ENCODE results near the gene U2AF2.

Gene U2AF2

DNA sequence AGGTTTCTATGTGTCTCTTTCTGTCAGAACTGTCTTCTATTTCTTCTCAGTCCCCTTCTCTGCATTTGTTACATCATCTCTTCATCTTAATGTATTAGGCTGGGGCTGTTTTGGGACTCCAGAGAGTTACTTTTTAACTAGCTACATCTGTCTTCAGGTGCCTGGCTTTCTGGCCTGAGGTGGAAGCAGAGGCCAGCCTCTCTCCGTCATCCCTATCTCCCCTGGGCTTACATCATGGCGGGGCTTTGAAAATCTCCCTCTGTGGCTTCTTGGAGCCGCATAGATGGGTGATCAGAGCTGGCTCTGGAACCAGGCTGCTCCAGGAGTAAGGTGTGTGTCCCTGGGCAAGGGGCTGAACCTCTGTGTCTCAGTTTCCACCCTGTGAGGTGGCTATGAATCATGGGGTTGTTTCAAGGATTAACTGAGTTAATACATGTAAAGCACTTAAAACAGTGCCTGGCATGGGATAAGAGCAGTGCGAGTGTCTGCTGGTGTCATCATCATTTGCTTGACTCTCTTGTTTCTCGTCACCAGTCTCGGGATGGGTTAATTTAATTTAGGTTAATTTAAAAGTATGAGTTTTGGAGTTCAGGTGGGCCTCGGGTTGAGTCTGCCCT lies 22.2 kb downstream of the U2AF2 start:
- no peak for DNase-seq

DNA sequence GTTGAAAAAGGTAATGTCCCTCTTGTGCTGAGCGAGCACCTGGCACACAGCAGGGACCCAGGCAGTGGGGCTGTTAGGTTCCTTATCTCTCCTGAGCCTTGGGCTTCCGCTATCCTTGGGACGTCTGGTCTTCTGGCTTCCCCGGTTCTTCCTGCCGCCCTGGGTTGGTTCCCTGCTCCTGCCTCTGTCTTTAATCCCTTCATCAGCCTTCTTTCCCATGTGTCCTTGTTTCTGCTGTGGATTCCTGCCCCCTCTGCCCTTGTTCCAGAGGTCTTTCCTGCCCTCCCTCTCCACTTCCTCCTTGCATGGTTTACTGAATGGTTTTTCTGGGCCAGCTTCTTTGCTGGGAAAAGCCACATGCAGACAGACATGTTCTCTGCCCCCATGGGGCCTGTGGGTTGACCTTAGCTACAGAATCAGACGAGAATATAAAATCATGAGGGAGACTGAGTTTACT lies 22.8 kb downstream of the U2AF2 start:
- DNase-seq: no peak

DNA sequence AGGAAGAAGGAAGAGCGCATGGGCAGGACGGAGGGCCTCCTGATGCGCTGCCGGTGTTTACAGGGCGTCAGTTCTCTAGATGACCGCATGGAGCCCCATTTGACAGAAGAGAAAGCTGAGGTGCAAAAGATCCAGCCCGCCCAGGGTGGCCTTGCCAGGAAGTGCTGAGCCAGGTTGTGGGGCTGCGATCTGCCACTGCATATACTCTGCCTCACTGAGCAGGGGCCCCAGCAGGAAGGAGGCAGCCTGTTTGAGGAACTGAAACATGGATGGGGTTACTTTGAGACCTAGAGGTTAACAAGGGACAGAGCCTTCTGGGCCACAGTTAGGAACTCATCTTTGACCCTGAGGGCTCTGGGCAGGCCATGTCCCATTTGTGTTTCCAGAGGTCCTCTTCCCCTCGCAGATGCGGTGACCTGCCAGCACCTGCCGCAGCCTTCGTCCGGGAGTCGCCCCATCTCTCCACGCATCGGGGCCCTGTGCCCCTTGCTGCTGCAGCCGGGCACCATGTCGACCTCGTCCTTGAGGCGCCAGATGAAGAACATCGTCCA lies 23.4 kb downstream of the U2AF2 start:
- DNase-seq: no peak

DNA sequence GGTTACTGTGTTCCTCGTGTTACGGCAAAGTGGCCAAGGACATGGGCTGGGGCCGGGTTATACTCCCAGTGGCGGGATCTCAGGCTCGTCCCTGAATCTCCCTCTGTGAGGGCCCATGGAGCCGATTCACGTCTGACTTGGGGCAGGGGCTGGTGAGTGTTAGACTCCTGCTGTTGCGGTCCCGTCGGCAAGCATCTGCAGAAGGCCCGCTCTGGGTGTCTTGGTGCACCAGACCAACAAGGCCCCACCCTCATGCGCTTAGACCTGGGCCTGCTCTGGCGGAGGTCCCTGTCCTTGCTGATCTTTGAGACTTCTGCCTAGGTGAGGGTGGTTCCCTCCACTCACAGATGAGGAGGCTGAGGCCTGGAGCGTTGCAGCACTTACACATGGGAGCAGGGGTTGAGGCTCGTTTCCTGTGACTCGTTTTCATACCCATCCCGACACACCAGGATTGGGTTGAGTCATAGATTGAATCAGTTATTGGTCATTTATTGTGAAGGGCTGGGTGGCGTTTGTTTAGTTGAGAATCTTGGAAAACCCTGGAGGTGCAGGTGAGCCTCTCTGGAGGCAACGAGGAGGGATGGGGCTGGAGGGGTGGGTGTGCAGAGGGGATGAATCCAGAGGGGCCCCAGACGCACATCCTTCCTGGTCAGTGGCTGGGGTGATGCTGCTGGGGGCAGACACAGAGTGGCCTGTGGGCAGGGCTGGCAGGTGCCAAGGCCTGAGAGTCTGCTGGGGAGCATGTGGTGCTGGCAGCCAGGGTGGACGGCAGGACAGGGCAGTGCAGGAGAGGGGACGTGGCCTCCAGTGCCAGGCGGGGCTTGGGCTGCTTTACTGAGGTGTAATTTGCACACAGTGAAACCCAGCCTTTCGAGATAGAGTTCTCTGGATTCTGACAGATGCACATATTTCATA lies 24.8 kb downstream of the U2AF2 start:
- no peak for DNase-seq

DNA sequence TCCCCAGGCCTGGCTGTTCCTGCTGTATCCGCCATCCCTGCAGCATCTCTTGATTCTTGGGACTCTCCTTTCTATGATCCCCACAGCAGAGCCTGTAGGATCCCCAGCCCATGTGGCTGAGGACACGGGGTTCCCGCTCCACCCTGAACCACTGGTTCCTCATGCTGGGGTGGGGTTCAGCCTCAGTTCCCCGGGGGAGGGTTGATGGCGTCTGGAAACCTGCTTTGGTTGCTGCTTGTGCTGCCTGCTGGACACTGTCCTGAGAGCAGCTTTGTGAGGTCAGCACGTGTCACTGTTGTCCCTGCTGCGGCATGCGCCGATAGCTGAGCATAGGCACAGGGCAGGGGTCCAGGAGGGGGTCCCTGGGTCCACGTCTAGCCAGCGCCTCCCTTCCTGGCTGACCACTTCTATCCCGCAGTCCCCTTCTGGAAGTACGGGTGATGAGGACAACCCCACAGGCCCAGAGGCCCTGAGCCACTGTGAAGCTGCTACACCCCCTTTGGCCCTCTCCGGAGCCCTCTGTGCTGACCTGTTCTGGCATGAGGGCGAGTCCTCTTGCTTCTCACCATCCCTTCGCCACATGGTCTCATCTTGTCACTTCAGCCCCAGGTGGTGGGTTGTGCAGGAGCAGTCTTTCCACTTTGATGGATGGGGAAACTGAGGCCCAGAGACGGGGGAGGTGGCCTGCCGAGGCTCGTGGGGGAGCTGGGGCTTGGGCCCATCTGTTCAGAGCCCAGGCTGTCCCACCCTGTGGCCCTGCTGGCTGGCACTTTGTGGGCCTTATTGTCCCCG lies 25.7 kb downstream of the U2AF2 start:
- no peak for DNase-seq

DNA sequence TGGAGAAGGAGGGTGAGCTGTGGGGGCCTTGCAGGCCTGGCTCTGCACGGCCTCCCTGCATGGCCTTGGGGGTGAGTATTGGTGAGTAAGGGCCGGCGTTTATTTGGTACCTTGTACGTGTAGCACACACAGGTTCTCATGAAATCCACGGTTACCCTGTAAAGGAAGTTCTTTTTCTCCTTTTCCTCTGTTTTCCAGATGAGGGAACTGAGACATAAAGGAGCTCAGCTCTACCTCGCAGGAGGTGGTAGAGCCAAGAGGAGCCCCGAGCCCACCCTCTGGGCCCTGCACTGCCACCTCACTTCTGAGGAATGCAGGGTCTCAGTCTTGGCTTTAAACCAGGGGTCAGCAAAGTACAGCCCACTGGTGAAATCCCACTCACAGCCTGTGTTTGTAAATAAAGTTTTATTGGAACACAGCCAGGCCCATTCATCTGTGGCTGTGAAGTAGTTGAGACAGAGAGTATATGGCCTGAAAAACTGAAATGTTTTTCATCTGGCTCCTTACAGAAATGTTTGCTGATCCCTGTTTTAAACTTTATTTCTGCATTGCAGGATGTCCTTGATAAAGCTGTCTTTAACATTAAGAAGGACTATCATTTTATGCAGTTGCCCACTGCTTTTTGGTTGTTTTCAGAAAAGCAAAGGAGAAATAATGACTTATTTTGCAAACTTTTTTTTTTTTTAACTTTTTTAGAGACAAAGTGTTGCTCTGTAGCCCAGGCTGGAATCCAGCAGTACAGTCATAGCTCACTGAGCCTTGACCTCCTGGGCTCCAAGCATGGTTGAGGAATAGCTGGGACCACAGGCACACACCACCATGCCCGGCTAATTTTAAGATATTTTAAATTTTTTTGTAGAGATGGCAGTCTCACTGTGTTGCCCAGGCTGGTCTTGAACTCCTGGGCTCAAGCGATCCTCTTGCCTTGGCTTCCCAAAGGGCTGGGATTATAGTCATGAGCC lies 26.6 kb downstream of the U2AF2 start:
- DNase-seq: no peak

DNA sequence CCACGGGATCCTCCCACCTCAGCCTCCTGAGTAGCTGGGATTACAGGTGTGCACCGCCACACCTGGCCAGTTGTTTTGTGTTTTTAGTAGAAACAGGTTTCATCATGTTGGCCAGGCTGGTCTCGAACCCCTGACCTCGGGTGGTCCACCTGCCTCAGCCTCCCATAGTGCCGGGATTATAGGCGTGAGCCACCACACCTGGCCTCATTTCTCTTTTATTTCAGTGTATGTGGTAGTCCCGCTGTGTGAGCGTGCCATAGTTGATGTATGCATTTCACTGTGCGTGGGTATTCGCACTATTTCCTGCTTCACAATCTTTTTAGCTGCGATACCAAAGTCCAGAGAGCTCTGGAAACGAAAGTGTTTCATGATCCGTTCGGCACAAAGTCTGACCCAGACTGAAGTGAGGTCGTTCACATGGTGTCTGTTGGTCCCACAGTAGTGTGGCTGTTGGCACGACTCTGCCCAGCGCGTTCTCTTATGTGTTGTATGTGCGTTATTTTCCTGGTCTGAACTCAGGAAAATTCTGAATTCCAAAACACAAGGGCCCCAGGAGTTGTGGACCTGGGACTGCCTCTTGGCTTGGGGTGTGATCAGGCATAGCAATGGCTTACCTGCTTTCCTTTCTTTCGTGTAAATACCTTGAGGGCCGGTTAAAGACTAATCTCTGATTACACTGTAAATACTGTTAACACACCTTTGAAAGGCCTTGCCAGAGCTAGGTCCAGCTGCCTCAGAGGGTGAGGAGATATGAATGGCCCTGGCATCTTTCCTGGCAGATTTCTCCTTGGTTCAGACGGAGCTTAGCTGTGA lies 28.8 kb downstream of the U2AF2 start:
- no peak for DNase-seq

DNA sequence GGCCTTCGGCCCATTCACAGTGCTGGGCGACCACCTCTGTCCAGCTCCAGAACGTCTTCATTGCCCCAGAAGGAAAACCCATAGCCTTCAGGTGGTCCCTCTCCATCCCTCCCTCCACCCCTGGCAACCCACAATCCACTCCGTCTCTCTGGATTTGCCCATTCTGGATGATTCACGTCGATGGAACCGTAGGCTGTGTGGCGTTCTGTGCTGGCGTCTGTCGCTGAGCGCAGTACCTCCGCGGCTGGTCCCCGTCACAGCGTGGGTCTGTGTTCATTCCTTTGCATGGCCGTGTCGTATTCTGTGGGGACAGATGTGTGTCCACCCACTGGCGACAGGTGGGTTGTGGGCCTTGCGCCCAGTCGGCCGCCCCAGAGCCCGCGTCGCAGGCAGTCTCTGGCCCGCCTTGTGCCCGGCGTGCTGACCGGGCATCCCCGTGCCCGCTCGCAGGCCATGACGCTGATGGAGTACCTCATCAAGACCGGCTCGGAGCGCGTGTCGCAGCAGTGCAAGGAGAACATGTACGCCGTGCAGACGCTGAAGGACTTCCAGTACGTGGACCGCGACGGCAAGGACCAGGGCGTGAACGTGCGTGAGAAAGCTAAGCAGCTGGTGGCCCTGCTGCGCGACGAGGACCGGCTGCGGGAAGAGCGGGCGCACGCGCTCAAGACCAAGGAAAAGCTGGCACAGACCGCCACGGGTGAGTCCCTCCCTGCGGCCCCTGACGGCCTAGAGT lies 30.3 kb downstream of the U2AF2 start:
- DNase-seq: no peak

DNA sequence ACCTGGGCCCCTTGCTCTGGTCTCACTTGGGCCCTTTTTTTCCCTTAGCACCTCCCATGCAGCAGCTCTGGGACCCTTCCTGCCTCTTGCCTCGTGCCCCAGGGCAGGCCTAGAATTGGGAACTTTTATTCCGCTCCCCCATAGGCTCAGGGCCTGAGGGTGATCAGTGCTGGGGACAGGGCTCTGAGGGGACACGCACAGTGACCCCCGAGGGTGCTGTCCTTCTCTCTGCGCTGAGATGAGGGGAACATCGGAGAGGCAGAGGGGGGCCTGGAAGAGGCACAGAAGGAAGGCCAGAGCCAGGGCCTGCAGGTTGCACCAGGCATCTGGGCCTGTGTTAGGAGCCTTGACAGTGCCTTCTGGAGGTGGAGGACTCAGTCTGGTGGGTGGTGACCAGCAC lies 30.9 kb downstream of the U2AF2 start:
- no peak for DNase-seq

DNA sequence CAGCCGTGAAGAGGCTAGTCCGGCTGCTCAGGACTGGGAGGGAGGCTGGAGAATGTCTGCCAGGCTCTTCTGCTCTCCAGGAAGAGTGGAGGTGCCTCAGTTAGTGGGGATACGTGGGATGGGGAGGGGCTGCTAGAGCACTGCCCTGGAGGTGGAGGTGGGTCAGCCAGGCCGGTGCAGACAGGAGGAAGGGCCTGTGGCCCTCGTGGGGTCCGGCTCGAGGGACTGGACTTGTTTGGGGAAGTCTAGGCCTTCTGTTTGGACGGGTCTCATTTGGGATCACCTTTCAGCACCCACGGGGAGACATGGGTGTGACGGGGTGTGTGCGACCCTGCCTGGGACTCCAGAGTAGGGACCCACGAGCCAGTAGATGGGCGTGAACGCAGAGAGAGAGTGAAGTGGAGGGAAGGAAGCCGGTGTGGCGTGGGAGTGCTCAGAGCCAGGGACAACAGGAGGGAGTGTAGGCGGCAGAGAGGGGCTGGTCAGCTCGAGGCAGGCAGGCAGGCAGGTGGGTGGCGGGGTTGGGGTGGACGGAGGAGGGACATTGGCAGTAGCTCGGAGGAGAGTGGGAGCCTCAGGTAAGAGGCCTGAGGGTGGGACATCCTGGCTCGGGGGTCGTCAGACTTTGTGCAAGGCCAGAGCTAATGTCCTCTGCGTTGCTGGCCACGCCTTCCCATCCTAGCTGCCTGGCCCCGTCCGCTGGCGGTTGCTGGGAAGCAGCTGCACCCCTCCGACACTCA lies 31.6 kb downstream of the U2AF2 start:
- no peak for DNase-seq

DNA sequence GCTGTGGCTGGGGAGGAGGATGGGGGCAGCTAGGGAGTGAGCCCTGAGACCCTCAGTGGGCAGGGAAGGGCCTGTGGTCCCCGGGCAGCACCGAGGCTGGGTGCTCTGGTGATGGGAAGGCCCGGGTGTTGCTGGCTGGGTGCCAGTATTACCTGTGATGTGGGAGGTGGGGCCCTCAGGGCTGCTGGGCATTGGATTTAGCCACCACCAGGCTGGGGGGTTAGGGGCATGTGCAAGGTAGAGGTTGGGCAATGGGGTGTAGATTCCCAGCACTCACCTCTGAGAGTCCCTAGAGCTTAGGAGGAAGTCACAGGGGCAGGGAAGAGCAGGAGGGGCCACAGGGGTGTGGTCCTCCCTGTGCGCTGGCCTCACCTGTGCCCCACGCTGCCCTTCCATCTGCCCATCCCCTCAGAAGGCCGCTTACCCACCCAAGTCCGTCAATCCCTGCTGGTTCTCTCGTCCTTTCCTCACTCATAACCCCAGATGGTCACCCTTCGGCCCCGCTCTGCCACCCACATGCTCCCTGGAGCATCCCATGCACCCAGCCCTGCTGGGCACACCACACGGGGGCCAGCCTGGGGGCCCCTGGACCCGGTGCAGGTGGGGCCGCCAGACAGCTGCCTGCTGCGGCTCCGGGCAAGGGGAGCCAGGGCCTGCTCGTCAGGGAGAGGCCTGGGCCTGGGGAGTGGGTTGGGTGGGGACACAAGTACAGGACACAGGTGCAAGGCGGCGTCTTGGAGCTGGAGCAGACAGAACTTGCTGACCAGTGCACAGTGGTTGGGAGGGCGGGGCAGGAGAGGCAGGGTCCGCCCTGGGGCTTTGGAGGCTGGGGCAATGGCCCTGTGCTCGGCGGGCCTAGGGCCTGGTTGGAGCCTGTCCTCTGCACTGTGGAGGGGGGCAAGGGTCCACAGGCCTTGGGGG lies 32.7 kb downstream of the U2AF2 start:
- no peak for DNase-seq

DNA sequence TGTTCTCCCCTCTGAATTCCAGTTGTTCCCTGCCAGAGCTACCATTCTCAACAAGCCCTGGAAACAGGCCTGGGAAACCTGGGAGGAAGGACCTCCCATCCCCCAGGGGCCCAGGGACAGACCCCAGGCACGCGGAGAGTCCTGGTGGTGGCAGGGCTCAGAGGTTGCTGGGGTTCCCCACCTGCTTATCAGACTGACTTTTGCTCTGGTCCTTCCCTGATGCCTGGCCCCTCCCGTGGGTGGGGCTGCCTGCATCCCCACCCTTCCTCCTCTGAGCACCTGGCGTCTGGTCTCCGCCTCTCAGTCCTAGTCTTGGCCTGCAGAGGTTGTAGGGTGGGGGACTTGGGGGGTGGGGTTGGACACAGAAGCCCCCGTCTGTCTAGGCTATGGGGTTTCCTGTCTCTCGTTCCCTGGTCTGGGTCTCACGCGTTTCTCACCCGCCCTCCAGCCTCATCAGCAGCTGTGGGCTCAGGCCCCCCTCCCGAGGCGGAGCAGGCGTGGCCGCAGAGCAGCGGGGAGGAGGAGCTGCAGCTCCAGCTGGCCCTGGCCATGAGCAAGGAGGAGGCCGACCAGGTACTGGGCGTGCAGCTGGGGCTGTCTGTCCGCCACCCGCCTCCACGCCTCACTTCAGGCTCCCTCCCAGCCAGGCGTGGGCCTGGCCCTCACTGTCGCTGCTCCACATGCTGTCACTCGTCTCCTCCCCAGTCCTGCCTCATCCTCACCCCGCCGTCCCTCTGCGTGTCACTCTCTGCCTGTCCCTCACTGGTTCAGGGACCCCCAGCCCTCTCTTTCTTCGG lies 33.8 kb downstream of the U2AF2 start:
- DNase-seq: no peak

DNA sequence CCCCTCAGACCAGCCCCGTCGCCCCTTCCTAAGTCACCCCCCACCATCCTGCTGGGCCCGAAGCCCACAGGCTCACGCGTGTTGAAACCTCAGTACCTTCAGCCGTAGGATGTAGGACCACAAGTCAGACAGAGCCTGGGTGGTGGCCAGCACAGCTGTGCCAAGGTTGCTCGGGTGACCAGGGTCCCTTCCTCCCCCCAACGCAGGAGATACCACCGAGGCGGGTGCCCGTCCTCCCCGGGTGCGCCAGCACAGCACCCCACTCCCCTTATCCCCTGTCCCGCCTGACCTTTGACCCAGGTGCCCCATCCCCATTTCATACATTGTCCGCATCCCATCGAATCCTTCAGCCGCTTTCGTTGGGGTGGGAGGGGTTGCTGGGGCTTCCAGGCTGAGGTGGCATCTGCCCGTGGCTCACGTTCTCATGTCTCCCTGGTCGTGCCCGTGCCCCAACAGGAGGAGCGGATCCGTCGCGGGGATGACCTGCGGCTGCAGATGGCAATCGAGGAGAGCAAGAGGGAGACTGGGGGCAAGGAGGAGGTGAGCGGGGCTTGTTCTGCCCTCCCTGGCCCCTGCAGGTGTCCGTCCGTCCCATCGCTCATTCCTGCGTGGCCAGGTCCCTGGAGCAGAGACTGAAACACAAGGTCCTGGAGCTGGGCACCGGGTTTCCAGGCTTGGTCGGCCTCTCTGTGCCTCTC lies 34.7 kb downstream of the U2AF2 start:
- no peak for DNase-seq

DNA sequence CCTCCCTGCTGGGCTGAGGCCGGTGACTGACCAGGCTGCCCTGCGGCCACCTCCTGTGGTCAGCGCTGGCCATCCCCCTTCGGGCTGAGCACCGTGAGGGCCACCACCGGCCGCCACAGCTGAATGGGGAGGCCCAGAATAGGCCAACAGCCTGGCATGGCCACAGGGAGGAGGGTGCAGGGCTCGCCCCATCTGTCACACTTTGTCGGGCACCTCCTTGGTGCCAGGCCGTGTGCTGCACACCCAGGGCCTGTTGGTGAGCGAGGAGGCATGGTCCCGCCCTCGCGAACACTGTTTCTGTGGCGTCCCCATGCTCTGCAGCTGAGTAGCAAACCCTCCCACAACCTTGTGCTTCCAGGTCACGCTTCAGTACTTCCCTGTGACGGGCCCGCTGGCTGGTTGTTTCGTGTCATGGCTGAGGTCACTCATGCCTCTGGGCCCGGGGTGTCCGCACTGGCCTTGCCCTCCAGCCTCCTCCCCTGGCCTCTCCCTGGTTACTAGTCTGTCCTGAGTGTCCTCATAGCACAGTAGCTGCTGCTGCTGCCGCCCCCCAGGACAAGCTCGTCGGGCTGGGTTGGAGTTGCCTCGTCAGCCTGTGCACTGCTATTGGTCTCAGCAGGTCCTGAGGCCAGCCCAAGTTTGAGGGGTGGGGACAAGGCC lies 35.4 kb downstream of the U2AF2 start:
- DNase-seq: no peak

DNA sequence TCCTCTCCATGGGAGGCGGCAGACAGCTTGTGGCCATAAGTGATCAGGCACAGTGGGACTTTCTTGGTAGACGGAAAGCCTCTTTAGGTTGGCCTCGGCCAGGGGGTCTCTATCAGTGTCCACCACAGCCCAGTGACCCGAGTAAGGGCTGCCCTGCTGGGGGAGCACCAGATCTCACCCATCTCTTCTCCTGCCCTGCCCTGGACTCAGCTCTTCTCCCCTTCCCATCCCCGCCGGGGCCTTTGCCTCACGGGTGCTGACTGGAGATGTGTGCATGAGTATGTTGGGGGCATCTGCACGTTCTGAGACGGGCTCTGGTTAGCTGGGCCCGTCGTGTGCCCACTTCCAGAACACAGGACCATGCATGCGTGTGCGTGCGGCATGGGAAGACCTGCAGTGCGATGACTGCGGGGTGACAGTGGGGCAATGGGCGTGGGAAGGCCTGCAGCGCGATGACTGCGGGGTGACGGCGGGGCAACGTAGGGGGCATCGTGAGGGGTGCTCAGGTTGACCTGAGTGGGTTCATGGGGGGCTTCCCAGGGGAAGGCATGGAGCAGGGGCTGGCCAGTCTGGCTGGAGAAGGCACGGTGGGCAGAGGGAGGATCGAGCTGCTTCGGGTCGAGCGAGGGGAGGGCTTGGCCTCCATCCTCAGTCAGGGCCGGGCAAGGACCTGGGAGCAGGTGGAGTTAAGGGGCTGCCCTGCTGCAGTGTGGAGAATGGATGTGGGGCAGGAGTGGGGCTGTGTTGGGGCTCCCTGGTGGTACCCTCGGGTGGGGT lies 36.1 kb downstream of the U2AF2 start:
- DNase-seq: no peak
